Activated CD4-positive, alpha-beta memory T cell treated with anti-CD3 and anti-CD28 coated beads, Interleukin-2, amount 10 ng/mL, durations not matched to agents 7 days and 5 days (primary cell): ENCODE results near the gene GPR176. TPM values are rescaled to one million over a fixed set of nuclear protein-coding genes. Genes with fewer than 3 reads are reported as not detected.

Experiments
- CTCF ChIA-PET: fragments of 350-600 bp; sonication (Branson Sonifier 250); formaldehyde crosslinking; loops from one replicate; lab custom pipeline; 2021; ENCODE audit warnings: antibody characterized with exemption, inconsistent platforms; lab: Charles Lee
- POLR2A ChIA-PET: fragments of 350-600 bp; sonication (Branson Sonifier 250); formaldehyde crosslinking; loops from one replicate; lab custom pipeline; 2021; ENCODE audit warnings: antibody characterized with exemption; lab: Charles Lee
- DNase-seq: peaks from one replicate; pipeline ENCODE4 v3.0.0-alpha.2; 2020
- H3K27ac Mint-ChIP-seq: one replicate; pipeline ENCODE4 v1.8.0; 2021; ENCODE audit warnings: mild to moderate bottlenecking, mixed read lengths
- H3K27me3 Mint-ChIP-seq: one replicate; pipeline ENCODE4 v1.8.0; 2021; ENCODE audit warnings: mixed read lengths
- H3K36me3 Mint-ChIP-seq: one replicate; pipeline ENCODE4 v1.8.0; 2021; ENCODE audit warnings: low read depth, mixed read lengths
- H3K4me1 Mint-ChIP-seq: one replicate; pipeline ENCODE4 v1.8.0; 2021; ENCODE audit warnings: mixed read lengths
- H3K4me3 Mint-ChIP-seq: one replicate; pipeline ENCODE4 v1.8.0; 2021; ENCODE audit warnings: mild to moderate bottlenecking, mixed read lengths
- H3K9me3 Mint-ChIP-seq: one replicate; pipeline ENCODE4 v1.8.0; 2021; ENCODE audit warnings: mixed read lengths
- total RNA-seq, 2 experiments: library from RNA; stranded (reverse); gene quantifications; one replicate each; pipeline ENCODE4 v1.2.3, GENCODE V29; 2021

Gene GPR176
- total RNA-seq, 2 experiments from 2014 or later: 0.08 to 0.13 TPM

DNA sequence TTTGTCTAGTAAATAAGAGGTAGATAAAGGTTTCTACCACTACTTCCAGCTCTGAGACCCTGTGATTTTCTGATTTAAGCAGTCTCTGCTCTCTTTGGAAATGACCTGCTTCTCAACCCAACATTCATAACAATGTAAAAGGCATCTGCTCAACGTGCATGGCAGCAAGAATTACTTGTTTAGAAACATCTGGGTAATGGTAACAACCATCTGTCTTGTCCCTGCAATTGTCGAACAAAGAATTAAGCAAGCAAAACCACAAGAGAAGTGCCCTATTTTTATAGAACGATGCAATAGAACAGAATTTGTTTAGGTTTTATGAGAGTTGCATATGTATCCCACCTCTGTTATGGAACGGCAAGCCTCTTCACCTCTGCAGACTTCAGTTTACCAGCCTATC, 130.3 kb downstream of the GPR176 start:
- Mint-ChIP-seq H3K4me1 (peaks cover 30% of the 10 kb centered on the region), H3K36me3 (peaks cover 2% of the 10 kb centered on the region), H3K9me3 (no peaks in the 10 kb centered on the region), H3K4me3 (no peak overlapping the region), H3K27ac (no peak overlapping the region), H3K27me3 (peaks cover 19% of the 10 kb centered on the region)
- CTCF ChIA-PET: interaction anchor here (1.2 to 1.8 kb wide), 2 partner anchors 9 to 85 kb away, joined by 3 to 10 read pairs; no protein-coding TSS in a partner anchor
- POLR2A ChIA-PET: no interaction called here
- no peak for DNase-seq

DNA sequence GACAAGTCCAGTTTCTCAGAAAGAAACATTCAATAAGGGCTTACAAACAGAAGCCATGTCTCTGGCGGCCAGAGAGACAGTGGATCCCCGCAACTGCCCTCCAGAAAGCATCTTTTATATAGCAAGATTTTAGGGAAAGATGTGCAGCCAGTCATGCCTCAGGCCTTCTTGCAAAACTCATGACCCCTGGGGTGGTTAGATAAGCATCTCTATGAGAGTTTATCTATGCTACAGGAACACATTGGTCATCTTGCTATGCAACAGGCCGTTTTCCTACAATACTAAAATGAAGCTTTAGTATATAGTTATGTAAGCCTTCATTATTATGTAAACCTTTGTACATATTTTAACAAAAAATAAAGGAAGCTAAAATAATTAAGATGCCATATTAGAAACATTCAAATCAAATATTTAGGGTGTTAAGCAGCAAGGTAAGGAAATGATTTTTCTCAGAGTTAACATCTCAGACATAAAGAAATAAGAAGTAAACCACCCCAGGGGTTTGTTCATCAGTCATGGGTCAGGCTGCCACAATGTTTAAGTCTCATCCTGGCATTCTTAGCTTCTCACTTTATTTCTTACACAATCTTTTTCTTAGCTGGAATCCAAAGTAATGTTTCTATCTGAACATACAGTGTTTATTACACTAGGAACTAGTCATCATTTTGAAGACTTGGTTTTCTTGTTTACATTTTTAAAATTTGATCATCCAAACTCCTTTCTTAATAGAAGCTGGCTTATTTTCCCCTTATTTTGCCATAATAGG, 131.1 kb downstream of the GPR176 start:
- peaks cover 38% of the 10 kb centered on the region for H3K4me1 Mint-ChIP-seq
- no peak for DNase-seq
- peaks cover 12% of the 10 kb centered on the region for H3K27me3 Mint-ChIP-seq
- peaks cover 3% of the 10 kb centered on the region for H3K36me3 Mint-ChIP-seq
- H3K9me3 Mint-ChIP-seq: no peaks in the 10 kb centered on the region
- CTCF ChIA-PET: interaction anchor here (0.7 to 2.5 kb wide), 7 partner anchors 10 to 316 kb away, joined by 3 to 12 read pairs (median 4); no protein-coding TSS in a partner anchor
- POLR2A ChIA-PET: no interaction called here
- no peak overlapping the region for H3K4me3 Mint-ChIP-seq
- no peak overlapping the region for H3K27ac Mint-ChIP-seq

DNA sequence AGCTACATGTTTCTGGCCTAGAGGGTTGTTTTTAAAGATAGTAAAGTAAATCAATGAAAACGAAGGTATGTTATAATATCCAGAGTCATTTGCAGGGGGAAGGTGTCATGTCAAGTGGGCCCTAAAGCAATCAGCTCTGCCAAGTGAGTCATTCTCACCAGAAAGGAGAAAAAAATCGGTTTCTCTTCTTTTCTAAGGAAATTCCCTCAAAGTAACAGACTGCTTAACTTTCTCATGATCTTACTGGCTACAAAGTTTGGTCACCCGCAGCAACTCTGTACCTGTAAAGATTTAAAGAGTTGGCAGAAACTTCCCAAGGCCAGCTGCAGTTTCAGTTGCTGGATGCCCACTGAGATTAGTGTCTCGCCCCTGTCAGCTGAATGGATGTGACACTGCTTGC, 132.0 kb downstream of the GPR176 start:
- Mint-ChIP-seq H3K9me3 (no peaks in the 10 kb centered on the region), H3K36me3 (peaks cover 3% of the 10 kb centered on the region), H3K4me1 (peaks cover 45% of the 10 kb centered on the region), H3K4me3 (no peak overlapping the region), H3K27ac (no peak overlapping the region), H3K27me3 (peaks cover 9% of the 10 kb centered on the region)
- ChIA-PET CTCF (interaction anchor here (0.9 to 2.5 kb wide), 5 partner anchors 11 to 316 kb away, joined by 3 to 12 read pairs (median 4); no protein-coding TSS in a partner anchor), POLR2A (no interaction called here)
- no peak for DNase-seq

DNA sequence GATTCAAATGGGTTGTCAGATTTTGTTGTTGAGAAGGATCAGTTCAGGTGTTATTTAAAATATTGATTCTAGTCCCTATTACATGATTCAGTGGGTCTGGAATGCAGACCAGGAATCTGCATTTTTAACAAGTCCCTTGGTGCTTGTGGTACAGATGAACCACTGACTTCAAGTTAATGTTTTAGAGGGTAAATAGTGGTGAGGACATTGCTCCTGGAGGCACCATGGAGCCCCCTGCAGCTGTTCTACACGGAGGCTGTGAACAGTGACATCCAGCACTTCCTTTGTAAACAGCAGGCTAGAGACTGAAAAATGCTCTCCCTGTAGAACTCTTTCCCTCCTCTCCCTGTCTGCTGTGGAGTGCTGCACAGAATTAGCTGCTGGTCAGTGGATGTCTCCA, 132.6 kb downstream of the GPR176 start:
- H3K36me3 Mint-ChIP-seq: peaks cover 3% of the 10 kb centered on the region
- peaks cover 4% of the 10 kb centered on the region for H3K27me3 Mint-ChIP-seq
- no peak for DNase-seq
- H3K4me1 Mint-ChIP-seq: peaks cover 45% of the 10 kb centered on the region
- POLR2A ChIA-PET: no interaction called here
- H3K4me3 Mint-ChIP-seq: no peak overlapping the region
- no peak overlapping the region for H3K27ac Mint-ChIP-seq
- CTCF ChIA-PET: interaction anchor here (0.7 to 2.5 kb wide), 11 partner anchors 12 to 620 kb away, joined by 3 to 12 read pairs (median 3); no protein-coding TSS in a partner anchor
- H3K9me3 Mint-ChIP-seq: no peaks in the 10 kb centered on the region

DNA sequence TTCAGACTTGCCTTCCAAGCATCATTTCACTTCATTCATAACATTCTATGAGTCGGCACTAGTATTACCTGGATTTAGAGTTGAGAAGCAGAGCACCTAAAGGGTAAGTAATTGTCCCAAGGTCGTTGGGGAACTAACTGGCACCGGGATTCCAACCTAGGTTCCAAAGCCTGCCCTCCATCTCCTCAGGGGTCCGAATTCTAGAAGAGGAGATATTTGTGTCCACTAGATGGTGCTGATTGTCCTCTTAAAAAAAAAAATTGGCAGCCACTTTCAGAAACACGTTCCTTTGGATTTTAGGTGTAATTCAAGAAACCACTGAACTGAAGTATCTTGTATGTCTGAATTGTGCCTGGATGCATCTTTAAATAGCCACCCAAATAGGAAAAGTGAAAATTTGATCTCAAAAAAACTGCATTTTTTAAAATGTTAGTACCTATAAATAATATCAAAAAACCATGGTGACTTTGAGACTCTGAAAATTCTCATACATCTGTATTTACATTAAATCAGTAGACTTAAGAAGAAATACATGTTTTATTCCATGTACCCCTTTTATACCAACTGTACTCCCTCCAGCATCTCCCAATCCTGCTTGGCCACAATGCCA, 133.5 kb downstream of the GPR176 start:
- Mint-ChIP-seq H3K27me3 (no peaks in the 10 kb centered on the region), H3K4me3 (no peak overlapping the region), H3K4me1 (peaks cover 52% of the 10 kb centered on the region), H3K27ac (no peak overlapping the region), H3K36me3 (peaks cover 3% of the 10 kb centered on the region), H3K9me3 (no peaks in the 10 kb centered on the region)
- DNase-seq: no peak
- CTCF ChIA-PET: interaction anchor here (0.7 to 2.5 kb wide), 7 partner anchors 13 to 492 kb away, joined by 3 to 12 read pairs (median 3); no protein-coding TSS in a partner anchor
- POLR2A ChIA-PET: no interaction called here

DNA sequence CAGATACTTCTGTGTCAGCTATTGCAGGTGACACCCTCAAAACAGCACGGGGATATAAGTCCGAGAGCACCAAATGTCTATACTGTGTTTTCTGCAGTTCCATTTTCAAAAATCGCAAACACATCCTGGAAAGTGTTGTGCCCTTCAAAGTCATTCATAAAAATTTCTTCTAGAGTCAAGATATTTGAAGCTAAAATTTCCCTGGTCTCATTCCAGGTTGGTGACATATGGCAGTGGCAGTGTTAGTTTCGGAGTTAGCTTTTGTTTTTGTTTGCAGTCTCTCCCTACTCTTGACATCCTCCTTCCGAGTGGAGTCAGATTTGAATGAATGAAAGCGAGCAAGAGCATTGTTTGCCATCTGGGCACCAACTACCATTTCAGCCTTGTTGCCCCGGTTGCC, 134.2 kb downstream of the GPR176 start:
- ChIA-PET POLR2A (no interaction called here), CTCF (interaction anchor here (0.8 to 1.7 kb wide), 2 partner anchors 487 to 493 kb away, joined by 3 read pairs; no protein-coding TSS in a partner anchor)
- Mint-ChIP-seq H3K27me3 (no peaks in the 10 kb centered on the region), H3K9me3 (no peaks in the 10 kb centered on the region), H3K27ac (no peak overlapping the region), H3K36me3 (peaks cover 3% of the 10 kb centered on the region), H3K4me3 (no peak overlapping the region), H3K4me1 (peaks cover 58% of the 10 kb centered on the region)
- no peak for DNase-seq

DNA sequence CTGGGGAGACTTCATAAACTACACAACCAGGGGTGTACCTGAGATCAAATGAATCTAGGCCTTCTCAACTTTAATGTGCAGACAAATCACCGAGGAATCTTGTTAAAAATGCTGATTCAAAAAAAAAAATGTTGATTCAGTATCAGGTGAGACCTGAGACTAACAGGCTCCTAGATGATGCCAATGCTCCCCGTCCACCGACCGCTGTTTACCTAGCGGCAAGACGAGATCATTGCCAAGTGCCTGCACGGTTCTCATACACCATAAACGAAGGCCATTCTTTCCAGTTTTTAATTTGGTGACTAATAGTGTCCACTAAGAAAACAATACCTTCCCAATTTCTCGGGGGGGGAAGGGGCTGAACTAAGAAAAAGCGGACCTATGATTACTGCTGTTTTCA, 134.9 kb downstream of the GPR176 start:
- Mint-ChIP-seq H3K27ac (no peak overlapping the region), H3K36me3 (peaks cover 3% of the 10 kb centered on the region), H3K4me1 (peaks cover 59% of the 10 kb centered on the region), H3K4me3 (no peak overlapping the region), H3K27me3 (no peaks in the 10 kb centered on the region), H3K9me3 (no peaks in the 10 kb centered on the region)
- ChIA-PET POLR2A (interaction anchor here (0.7 kb wide), 1 partner anchor 1260 kb away, joined by 3 read pairs; no protein-coding TSS in a partner anchor), CTCF (interaction anchor here (1.0 to 1.7 kb wide), 2 partner anchors 10 to 494 kb away, joined by 3 read pairs; no protein-coding TSS in a partner anchor)
- DNase-seq: no peak

DNA sequence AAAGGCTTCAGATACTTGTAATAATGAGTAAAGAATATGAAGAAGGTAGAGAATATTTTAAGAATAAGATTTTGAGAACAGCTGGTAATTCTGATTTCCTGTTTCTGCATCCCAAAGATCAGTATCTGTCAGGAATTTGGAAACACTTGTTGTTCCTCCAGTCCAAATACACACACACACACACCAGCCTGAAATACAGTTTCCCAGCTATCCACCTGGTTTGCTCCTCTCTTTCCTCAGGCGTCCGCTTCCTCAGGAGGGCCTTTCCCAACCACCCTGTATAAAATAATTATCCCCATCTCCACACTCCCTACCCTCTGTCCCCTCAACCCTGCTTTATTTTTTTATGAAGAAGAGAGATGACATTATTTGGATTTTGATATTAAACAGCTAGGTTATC, 135.4 kb downstream of the GPR176 start:
- Mint-ChIP-seq H3K4me1 (peaks cover 59% of the 10 kb centered on the region), H3K36me3 (peaks cover 3% of the 10 kb centered on the region), H3K4me3 (no peak overlapping the region), H3K9me3 (no peaks in the 10 kb centered on the region), H3K27ac (no peak overlapping the region), H3K27me3 (no peaks in the 10 kb centered on the region)
- ChIA-PET POLR2A (interaction anchor here (0.7 kb wide), 1 partner anchor 1260 kb away, joined by 3 read pairs; no protein-coding TSS in a partner anchor), CTCF (interaction anchor here (1.0 to 1.7 kb wide), 3 partner anchors 10 to 494 kb away, joined by 3 to 4 read pairs (median 3); no protein-coding TSS in a partner anchor)
- DNase-seq: no peak

DNA sequence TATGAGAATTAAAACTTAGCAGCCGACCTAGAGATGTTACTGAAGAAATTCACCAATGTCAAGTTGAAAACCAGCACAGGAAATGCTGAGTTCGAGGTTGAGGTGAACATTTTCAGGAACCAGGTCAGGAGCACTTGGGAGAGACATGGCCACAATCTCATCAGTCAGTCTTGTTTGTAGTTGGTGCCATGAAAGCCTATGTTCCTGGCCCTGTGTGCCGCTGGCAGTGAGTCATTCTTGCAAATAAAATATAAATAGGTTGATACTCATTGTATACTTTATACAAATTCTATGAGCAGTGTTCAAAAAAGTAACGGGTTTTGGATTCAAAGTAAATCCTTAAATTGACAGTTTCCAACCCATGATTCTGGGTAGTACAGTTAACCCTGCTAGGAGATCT, 135.9 kb downstream of the GPR176 start:
- peaks cover 59% of the 10 kb centered on the region for H3K4me1 Mint-ChIP-seq

DNA sequence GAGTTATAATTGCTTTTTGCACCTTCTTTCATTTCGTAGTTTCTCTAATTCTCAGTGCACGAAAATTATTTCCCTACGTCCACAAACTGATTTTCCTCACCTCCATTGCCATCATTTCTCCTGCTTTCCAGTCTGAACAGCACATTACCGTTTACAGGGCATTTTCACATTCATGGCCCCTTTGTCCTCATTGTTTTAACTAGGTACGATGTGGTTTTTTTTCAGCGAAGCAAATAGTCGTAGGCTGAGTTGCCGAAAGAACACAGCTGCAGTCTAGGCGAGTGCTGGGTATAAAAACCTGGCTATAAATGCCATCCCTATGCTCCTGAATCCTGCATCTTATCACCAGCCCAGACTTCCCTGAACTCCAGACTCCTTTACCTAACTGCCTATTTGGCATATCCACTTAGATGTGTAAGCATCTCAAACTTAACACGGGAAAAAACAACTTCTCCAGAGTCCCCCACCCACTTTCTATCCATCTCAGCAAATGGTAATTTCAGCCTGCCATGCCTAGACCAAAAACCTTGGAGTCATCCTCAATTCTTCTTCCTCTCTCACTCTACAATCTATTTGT, 136.7 kb downstream of the GPR176 start:
- Mint-ChIP-seq H3K4me3 (peak overlapping the region; percentile 88), H3K9me3 (no peaks in the 10 kb centered on the region), H3K27ac (peak overlapping the region; percentile 89), H3K36me3 (peaks cover 3% of the 10 kb centered on the region), H3K4me1 (peaks cover 55% of the 10 kb centered on the region), H3K27me3 (no peaks in the 10 kb centered on the region)
- ChIA-PET POLR2A (interaction anchor here (0.7 to 1.9 kb wide), 11 partner anchors 8 to 1172 kb away, joined by 3 to 18 read pairs (median 3); partner anchors contain the start of genes EIF2AK4 and SRP14), CTCF (interaction anchor here (0.7 to 1.6 kb wide), 8 partner anchors 26 to 525 kb away, joined by 3 to 6 read pairs (median 4); partner anchors contain the start of genes PLCB2 and THBS1)
- no peak for DNase-seq

More for the DNA sequence above, 135.9 kb downstream of the GPR176 start:
- no peaks in the 10 kb centered on the region for H3K27me3 Mint-ChIP-seq
- DNase-seq: no peak
- H3K27ac Mint-ChIP-seq: peak overlapping the region; percentile 89
- H3K4me3 Mint-ChIP-seq: peak overlapping the region; percentile 88
- ChIA-PET POLR2A (no interaction called here), CTCF (interaction anchor here (1.0 to 1.5 kb wide), 2 partner anchors 9 to 26 kb away, joined by 3 to 4 read pairs; no protein-coding TSS in a partner anchor)
- no peaks in the 10 kb centered on the region for H3K9me3 Mint-ChIP-seq
- peaks cover 3% of the 10 kb centered on the region for H3K36me3 Mint-ChIP-seq

DNA sequence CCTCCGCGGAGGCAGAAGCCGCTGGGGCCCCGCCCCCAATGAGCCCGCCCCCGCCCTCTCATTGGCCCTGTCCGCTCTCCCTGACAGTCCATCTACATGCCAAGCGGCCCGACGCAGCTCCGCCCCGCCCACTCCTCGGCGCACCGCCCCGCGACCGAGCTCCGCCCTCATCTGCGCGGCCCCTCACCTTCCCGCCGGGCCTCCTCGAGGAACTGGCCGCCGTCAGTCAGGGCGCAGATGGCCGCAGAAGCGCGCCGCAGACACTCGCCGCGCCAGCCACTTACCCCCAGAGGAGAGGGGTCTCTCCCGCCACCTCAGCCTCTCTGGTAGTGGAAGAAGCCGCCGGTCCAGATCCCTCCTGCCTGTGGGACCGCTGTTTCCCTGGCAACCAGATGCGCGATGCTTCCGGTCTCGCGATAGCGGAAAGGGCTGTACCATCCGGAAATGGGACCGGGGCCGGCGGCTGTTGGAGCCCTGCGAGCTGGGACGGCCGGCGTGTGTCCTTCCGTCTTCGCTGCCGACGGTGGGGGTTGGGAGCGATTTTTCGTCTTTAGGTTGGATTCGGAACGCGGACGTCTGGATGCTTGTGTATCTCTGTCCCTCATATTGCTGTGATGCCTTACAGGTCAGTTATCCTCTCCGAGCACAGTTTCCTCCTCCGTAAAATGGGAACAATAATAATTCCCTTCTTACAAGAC, 137.5 kb downstream of the GPR176 start, which contains the start of gene FSIP1:
Gene FSIP1, minus strand, starts transcription at position 401 of the 698 bp plus-strand sequence. CDS start 6,317 bp downstream, outside the sequence.
- ChIA-PET CTCF (interaction anchor here (0.7 to 1.6 kb wide), 8 partner anchors 10 to 525 kb away, joined by 3 to 6 read pairs (median 4); partner anchors contain the start of genes PLCB2 and THBS1), POLR2A (interaction anchor here (0.6 to 1.9 kb wide), 15 partner anchors 8 to 1171 kb away, joined by 3 to 18 read pairs (median 3); partner anchors contain the start of genes EIF2AK4 and SRP14)
- H3K27ac Mint-ChIP-seq: peak within 1 kb of the TSS; percentile 89
- H3K36me3 Mint-ChIP-seq: peaks cover 3% of the 10 kb centered on the region
- peak; percentile 97 for DNase-seq
- H3K27me3 Mint-ChIP-seq: peaks cover 2% of the 10 kb centered on the region
- H3K9me3 Mint-ChIP-seq: no peaks in the 10 kb centered on the region
- peaks cover 48% of the 10 kb centered on the region for H3K4me1 Mint-ChIP-seq
- H3K4me3 Mint-ChIP-seq: peak within 1 kb of the TSS; percentile 88
